ENCODE measurements around the gene RNASE2. TPM values are rescaled to one million over a fixed set of nuclear protein-coding genes. Genes with fewer than 3 reads are reported as not detected.

Gene RNASE2
- total RNA-seq, 1 donor from 2014 or later, result not detected

DNA sequence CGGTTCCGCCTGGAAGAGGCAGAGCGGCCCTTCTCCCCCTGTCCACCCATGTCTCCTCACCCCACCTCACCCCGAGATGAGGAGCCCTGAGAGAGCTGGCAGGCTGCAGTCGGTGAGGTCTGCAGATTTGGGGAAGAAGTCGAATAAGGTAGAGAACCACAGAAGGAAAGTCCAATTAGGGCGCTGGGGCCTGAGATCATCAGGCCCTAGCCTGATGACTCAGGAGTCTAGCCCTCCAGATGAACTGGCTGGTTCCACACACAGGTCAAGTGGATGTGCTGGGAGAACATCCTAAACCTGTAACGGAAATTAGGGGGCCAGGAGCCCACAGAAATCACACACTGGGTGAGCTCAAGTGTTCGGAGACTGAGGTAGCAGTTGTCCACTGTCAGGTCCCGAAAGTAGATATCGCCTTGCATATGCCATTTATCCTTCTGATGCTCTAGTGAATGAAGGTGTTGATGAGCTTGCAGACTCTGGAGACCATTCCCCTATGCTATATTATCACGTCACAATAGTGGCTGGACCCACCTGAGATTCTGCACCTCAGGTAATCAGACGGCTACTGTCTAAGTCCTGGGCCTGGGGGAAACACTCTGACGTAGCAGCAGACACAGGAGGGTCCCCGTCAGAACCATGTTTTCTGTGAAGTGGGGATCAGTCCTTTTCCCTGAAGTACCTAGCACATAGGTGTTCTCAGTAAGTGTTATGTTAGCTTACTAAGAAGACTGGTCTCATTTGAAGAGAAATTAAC lies 33.6 kb downstream of the RNASE2 start:
- no peak for DNase-seq (ENCODE audit: low spot score, unreplicated experiment)
- H3K27ac Mint-ChIP-seq, result no peak overlapping the region
- TF ChIP-seq, protein P1, sequence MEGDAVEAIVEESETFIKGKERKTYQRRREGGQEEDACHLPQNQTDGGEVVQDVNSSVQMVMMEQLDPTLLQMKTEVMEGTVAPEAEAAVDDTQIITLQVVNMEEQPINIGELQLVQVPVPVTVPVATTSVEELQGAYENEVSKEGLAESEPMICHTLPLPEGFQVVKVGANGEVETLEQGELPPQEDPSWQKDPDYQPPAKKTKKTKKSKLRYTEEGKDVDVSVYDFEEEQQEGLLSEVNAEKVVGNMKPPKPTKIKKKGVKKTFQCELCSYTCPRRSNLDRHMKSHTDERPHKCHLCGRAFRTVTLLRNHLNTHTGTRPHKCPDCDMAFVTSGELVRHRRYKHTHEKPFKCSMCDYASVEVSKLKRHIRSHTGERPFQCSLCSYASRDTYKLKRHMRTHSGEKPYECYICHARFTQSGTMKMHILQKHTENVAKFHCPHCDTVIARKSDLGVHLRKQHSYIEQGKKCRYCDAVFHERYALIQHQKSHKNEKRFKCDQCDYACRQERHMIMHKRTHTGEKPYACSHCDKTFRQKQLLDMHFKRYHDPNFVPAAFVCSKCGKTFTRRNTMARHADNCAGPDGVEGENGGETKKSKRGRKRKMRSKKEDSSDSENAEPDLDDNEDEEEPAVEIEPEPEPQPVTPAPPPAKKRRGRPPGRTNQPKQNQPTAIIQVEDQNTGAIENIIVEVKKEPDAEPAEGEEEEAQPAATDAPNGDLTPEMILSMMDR (IDR thresholded peaks at IDR 0.05; ENCODE audit: unreplicated experiment), result no peak
- no peaks in the 10 kb centered on the region for H3K27me3 Mint-ChIP-seq
- H3K4me1 Mint-ChIP-seq (ENCODE audit: low read depth), result peaks cover 11% of the 10 kb centered on the region
- peak overlapping the region; percentile 39 for H3K4me3 Mint-ChIP-seq (ENCODE audit: low read depth)
- H3K36me3 Mint-ChIP-seq (ENCODE audit: insufficient read depth), result peaks cover 9% of the 10 kb centered on the region
- H3K9me3 Mint-ChIP-seq (ENCODE audit: low read depth), result no peaks in the 10 kb centered on the region

DNA sequence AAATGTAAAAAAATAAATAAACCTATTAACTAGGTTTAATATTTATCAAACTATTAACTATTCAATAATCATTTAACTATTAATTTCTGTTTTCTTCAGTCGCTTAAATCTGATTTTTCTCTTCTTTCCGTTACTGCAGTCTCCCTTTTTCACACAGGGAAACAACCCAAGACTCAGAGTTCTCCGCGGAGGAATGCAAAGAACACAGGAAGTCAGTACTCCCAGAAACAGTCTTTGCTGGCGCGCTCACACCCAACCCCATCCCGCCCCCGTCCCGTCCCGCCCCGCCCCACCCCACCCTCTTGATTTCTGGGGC lies 34.1 kb downstream of the RNASE2 start:
- H3K4me3 Mint-ChIP-seq (ENCODE audit: low read depth), result peak overlapping the region; percentile 91
- no peak for DNase-seq (ENCODE audit: low spot score, unreplicated experiment)
- H3K36me3 Mint-ChIP-seq (ENCODE audit: insufficient read depth), result peaks cover 10% of the 10 kb centered on the region
- H3K27ac Mint-ChIP-seq, result peak overlapping the region; percentile 98
- no peaks in the 10 kb centered on the region for H3K27me3 Mint-ChIP-seq
- H3K4me1 Mint-ChIP-seq (ENCODE audit: low read depth), result peaks cover 11% of the 10 kb centered on the region
- H3K9me3 Mint-ChIP-seq (ENCODE audit: low read depth), result no peaks in the 10 kb centered on the region
- TF ChIP-seq, protein P1 (IDR thresholded peaks at IDR 0.05; ENCODE audit: unreplicated experiment), result no peak

DNA sequence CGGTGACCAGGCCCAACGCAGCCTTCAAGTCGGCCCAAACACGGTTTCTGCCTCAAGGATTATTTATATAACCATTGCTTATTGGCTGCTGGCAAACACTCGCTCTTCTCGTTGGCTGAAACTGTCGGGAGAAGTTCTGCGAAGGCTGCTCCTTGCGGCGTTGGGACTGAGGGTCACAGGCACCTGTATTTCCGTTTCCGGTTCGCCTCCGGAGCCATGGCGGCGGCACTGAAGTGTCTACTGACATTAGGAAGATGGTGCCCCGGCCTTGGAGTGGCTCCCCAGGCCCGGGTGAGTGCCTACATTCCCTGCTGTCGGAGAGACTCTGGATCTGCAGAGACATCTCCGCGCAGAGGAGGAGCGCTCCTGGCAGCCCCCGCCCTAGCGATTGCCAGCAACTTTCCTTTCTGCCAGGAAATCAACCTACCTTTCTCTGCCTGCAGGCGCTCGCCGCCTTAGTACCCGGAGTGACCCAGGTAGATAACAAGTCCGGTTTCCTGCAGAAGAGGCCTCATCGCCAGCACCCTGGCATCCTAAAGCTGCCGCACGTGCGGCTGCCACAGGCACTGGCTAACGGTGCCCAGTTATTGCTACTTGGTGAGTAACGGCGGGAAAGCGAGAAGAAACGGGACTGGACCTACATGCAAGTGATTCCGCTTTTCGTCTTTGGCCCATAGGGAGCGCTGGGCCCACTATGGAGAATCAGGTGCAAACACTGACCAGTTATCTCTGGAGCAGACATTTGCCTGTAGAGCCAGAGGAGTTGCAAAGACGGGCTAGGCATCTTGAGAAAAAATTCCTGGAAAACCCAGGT lies 34.7 kb downstream of the RNASE2 start, which contains the start of gene METTL17:
Gene METTL17, plus strand, starts transcription at position 194 of the 814 bp plus-strand sequence. Its CDS starts 23 bp downstream, at position 217.
- Mint-ChIP-seq H3K36me3 (ENCODE audit: insufficient read depth) (peaks cover 13% of the 10 kb centered on the region), H3K27me3 (no peaks in the 10 kb centered on the region), H3K27ac (peak within 1 kb of the TSS; percentile 98), H3K9me3 (ENCODE audit: low read depth) (no peaks in the 10 kb centered on the region), H3K4me1 (ENCODE audit: low read depth) (peaks cover 11% of the 10 kb centered on the region), H3K4me3 (ENCODE audit: low read depth) (peak within 1 kb of the TSS; percentile 91)
- DNase-seq (ENCODE audit: low spot score, unreplicated experiment), result peak; percentile 67
- TF ChIP-seq, protein P1 (IDR thresholded peaks at IDR 0.05; ENCODE audit: unreplicated experiment), result peak; percentile 49

DNA sequence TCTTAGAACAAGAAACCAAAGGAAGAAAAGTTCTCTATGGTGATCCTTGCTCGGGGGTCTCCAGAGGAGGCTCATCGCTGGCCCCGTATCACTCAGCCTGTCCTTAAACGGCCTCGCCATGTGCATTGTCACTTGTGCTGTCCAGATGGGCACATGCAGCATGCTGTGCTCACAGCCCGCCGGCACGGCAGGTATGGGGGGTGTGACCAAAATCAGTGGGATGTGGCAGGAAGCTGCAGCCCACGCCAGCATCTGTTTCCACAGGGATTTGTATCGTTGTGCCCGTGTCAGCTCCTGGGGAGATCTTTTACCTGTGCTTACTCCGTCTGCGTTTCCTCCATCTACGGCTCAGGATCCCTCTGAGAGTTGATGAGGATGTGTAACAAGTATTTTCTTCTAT lies 41.2 kb downstream of the RNASE2 start:
- TF ChIP-seq, protein P1 (IDR thresholded peaks at IDR 0.05; ENCODE audit: unreplicated experiment), result no peak
- no peak overlapping the region for H3K27ac Mint-ChIP-seq
- DNase-seq (ENCODE audit: low spot score, unreplicated experiment), result no peak
- H3K36me3 Mint-ChIP-seq (ENCODE audit: insufficient read depth), result peaks cover 19% of the 10 kb centered on the region
- peaks cover 22% of the 10 kb centered on the region for H3K4me1 Mint-ChIP-seq (ENCODE audit: low read depth)
- no peaks in the 10 kb centered on the region for H3K9me3 Mint-ChIP-seq (ENCODE audit: low read depth)
- no peak overlapping the region for H3K4me3 Mint-ChIP-seq (ENCODE audit: low read depth)
- H3K27me3 Mint-ChIP-seq, result peaks cover 3% of the 10 kb centered on the region

DNA sequence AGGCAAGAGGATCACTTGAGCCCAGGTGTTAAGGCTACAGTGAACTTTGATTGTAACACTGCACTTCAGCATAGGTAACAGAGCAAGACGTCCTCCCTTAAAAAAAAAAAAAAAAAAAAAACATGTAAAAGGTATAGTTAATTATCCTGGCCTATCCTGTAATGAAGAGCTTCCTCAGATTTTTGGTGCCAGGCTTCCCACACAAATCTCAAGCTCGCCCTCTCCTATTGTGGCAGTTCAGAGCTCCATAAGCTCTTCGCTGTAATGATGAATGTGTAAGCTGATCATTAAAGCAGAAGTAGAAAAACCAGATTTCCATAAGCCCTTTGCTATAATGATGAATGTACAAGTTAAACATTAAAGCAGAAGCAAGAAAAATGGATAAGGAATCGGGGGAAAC lies 41.8 kb downstream of the RNASE2 start:
- TF ChIP-seq, protein P1 (IDR thresholded peaks at IDR 0.05; ENCODE audit: unreplicated experiment), result no peak
- H3K36me3 Mint-ChIP-seq (ENCODE audit: insufficient read depth), result peaks cover 16% of the 10 kb centered on the region
- no peak for DNase-seq (ENCODE audit: low spot score, unreplicated experiment)
- H3K9me3 Mint-ChIP-seq (ENCODE audit: low read depth), result no peaks in the 10 kb centered on the region
- peak overlapping the region; percentile 87 for H3K27ac Mint-ChIP-seq
- H3K27me3 Mint-ChIP-seq, result peaks cover 3% of the 10 kb centered on the region
- peak overlapping the region; percentile 35 for H3K4me3 Mint-ChIP-seq (ENCODE audit: low read depth)
- peaks cover 19% of the 10 kb centered on the region for H3K4me1 Mint-ChIP-seq (ENCODE audit: low read depth)

All from progenitor cell of endocrine pancreas (in vitro differentiated cells).